ENCODE measurements around the gene NUTM2E.
"Not testable (repeated sequence)": the region's sequence is repeated elsewhere in the genome, so short reads cannot be mapped to it uniquely, and the experiment has no call there.

GRCh38 chr10:79836891-79837290 is 10.4 kb downstream of the NUTM2E start:
- not testable (repeated sequence) for TF ChIP-seq CTCF, EP300 (IDR thresholded peaks at IDR 0.05)
